ENCODE results near the gene CD40LG. TPM values are rescaled to one million over a fixed set of nuclear protein-coding genes. Genes with fewer than 3 reads are reported as not detected.

CD40LG gene
- total and polyA plus RNA-seq, 2 donors (not counting 1 experiment from before 2014, with no cell fraction given), result 0.13 to 0.30 TPM

- WGBS (ENCODE audit: insufficient coverage), result no CpG with 5 or more reads among the region's 1 CpG
- no peak overlapping the region for H3K27ac ChIP-seq (ENCODE audit: low read length in 2 of 2)
- no peak overlapping the region for H2AFZ ChIP-seq (ENCODE audit: insufficient read depth, low read depth, low read length, poor library complexity, severe bottlenecking)
- intact Hi-C loops (cut with micrococcal nuclease), result no loop called here
- ChIA-PET POLR2A (no interaction called here), CTCF (no interaction called here)
- no peak for TF ChIP-seq EZH2 (IDR thresholded peaks at IDR 0.05; ENCODE audit: borderline replicate concordance, insufficient read depth, low read depth, low read length, poor library complexity, severe bottlenecking)
- no peak for TF ChIP-seq CTCF (IDR thresholded peaks at IDR 0.05)
- no peaks in the 10 kb centered on the region for H3K36me3 ChIP-seq (replicated peaks in 1 of 2; ENCODE audit: control extremely low read depth in 1 of 2, control insufficient read depth in 1 of 2, extremely low read depth in 1 of 2, insufficient read depth in 2 of 2, low read length in 1 of 2)
- H3K4me2 ChIP-seq (replicated peaks; ENCODE audit: low read depth, low read length, poor library complexity, severe bottlenecking), result no peak overlapping the region
- ATAC-seq (ENCODE audit: low read depth), result no peak
- H3K27me3 ChIP-seq (replicated peaks in 1 of 4; ENCODE audit: control extremely low read depth in 1 of 4, control insufficient read depth in 3 of 4, insufficient read depth in 4 of 4, low read length in 3 of 4), result no peaks in the 10 kb centered on the region
- no peak for DNase-seq
- Mint-ChIP-seq H3K4me3 (no peak overlapping the region), H3K9me3 (ENCODE audit: insufficient read depth) (no peaks in the 10 kb centered on the region), H3K4me1 (peaks cover 2% of the 10 kb centered on the region), H3K27ac (no peak overlapping the region), H3K27me3 (no peaks in the 10 kb centered on the region)
- H3K4me3 ChIP-seq (ENCODE audit: control extremely low read depth in 1 of 5, extremely low read depth in 1 of 5, insufficient read depth in 1 of 5, low read depth in 2 of 5, low read length in 4 of 5), result no peak overlapping the region
- no peaks in the 10 kb centered on the region for H3K4me1 ChIP-seq (ENCODE audit: control insufficient read depth in 2 of 2, insufficient read depth in 2 of 2, low read length in 2 of 2)
- no peaks in the 10 kb centered on the region for H4K20me1 ChIP-seq (ENCODE audit: control insufficient read depth, insufficient read depth, low read length, poor library complexity, severe bottlenecking)
- no peaks in the 10 kb centered on the region for H3K79me2 ChIP-seq (ENCODE audit: control insufficient read depth, insufficient read depth, low read length)
- no peaks in the 10 kb centered on the region for H3K9me3 ChIP-seq (ENCODE audit: control extremely low read depth in 1 of 3, control insufficient read depth in 2 of 3, insufficient read depth in 1 of 3, low read length in 2 of 3)
- H3K9ac ChIP-seq (ENCODE audit: low read length), result no peak overlapping the region
Observed at GRCh38 chrX:136643243-136643642, 4.7 kb upstream of the CD40LG start.

- Mint-ChIP-seq H3K4me1 (peaks cover 2% of the 10 kb centered on the region), H3K27me3 (no peaks in the 10 kb centered on the region), H3K27ac (no peak overlapping the region), H3K4me3 (no peak overlapping the region), H3K9me3 (ENCODE audit: insufficient read depth) (no peaks in the 10 kb centered on the region)
- no peaks in the 10 kb centered on the region for H4K20me1 ChIP-seq (ENCODE audit: control insufficient read depth, insufficient read depth, low read length, poor library complexity, severe bottlenecking)
- ATAC-seq (ENCODE audit: low read depth) (no peak), DNase-seq (no peak)
- TF ChIP-seq EZH2 (IDR thresholded peaks at IDR 0.05; ENCODE audit: borderline replicate concordance, insufficient read depth, low read depth, low read length, poor library complexity, severe bottlenecking), result no peak
- TF ChIP-seq CTCF (IDR thresholded peaks at IDR 0.05), result no peak
- H3K36me3 ChIP-seq (replicated peaks in 1 of 2; ENCODE audit: control extremely low read depth in 1 of 2, control insufficient read depth in 1 of 2, extremely low read depth in 1 of 2, insufficient read depth in 2 of 2, low read length in 1 of 2), result no peaks in the 10 kb centered on the region
- H3K9ac ChIP-seq (ENCODE audit: low read length), result no peak overlapping the region
- no peaks in the 10 kb centered on the region for H3K4me1 ChIP-seq (ENCODE audit: control insufficient read depth in 2 of 2, insufficient read depth in 2 of 2, low read length in 2 of 2)
- H3K4me2 ChIP-seq (replicated peaks; ENCODE audit: low read depth, low read length, poor library complexity, severe bottlenecking), result no peak overlapping the region
- WGBS (ENCODE audit: insufficient coverage), result no CpG with 5 or more reads among the region's 5 CpGs
- no peaks in the 10 kb centered on the region for H3K27me3 ChIP-seq (replicated peaks in 1 of 4; ENCODE audit: control extremely low read depth in 1 of 4, control insufficient read depth in 3 of 4, insufficient read depth in 4 of 4, low read length in 3 of 4)
- H3K27ac ChIP-seq (ENCODE audit: low read length in 2 of 2), result no peak overlapping the region
- no peaks in the 10 kb centered on the region for H3K9me3 ChIP-seq (ENCODE audit: control extremely low read depth in 1 of 3, control insufficient read depth in 2 of 3, insufficient read depth in 1 of 3, low read length in 2 of 3)
- no peaks in the 10 kb centered on the region for H3K79me2 ChIP-seq (ENCODE audit: control insufficient read depth, insufficient read depth, low read length)
- no peak overlapping the region for H2AFZ ChIP-seq (ENCODE audit: insufficient read depth, low read depth, low read length, poor library complexity, severe bottlenecking)
- ChIA-PET CTCF (no interaction called here), POLR2A (no interaction called here)
- intact Hi-C loops (cut with micrococcal nuclease), result no loop called here
- no peak overlapping the region for H3K4me3 ChIP-seq (ENCODE audit: control extremely low read depth in 1 of 5, extremely low read depth in 1 of 5, insufficient read depth in 1 of 5, low read depth in 2 of 5, low read length in 4 of 5)
Observed at GRCh38 chrX:136646602-136647239, 1.2 kb upstream of the CD40LG start.
